ENCODE data around the gene GNS. TPM values are rescaled to one million over a fixed set of nuclear protein-coding genes. Genes with fewer than 3 reads are reported as not detected.
A peak's percentile ranks its signal among the peaks of the same experiment; 100 is the strongest.

Gene GNS
- total and polyA plus RNA-seq, 2 donors (not counting 3 experiments of a cell fraction or from before 2014, with no cell fraction given): 107 to 142 TPM

GRCh38 chr12:64706306-64706705 is 52.9 kb downstream of the GNS start:
- TF ChIP-seq POLR2AphosphoS5 (IDR thresholded peaks at IDR 0.05; ENCODE audit: insufficient read depth, low read depth, low read length) (no peak), POLR2A (IDR thresholded peaks at IDR 0.05; ENCODE audit: low read depth, low read length) (no peak), EZH2 (IDR thresholded peaks at IDR 0.05; ENCODE audit: borderline replicate concordance, low read depth, low read length, severe bottlenecking) (no peak), MAX (IDR thresholded peaks at IDR 0.05; ENCODE audit: insufficient read depth, insufficient read length) (no peak), GATA2 (IDR thresholded peaks at IDR 0.05; ENCODE audit: insufficient read depth, insufficient read length, low read depth, low read length) (no peak), FOS (IDR thresholded peaks at IDR 0.05; ENCODE audit: borderline replicate concordance, insufficient read depth, low read length) (no peak), MYC (IDR thresholded peaks at IDR 0.05; ENCODE audit: low read depth, low read length) (no peak), CTCF (IDR thresholded peaks at IDR 0.05; ENCODE audit: extremely low read depth in 1 of 2, insufficient read depth in 1 of 2, low read depth in 1 of 2, low read length in 2 of 2) (no peak), JUN (IDR thresholded peaks at IDR 0.05; ENCODE audit: borderline replicate concordance, insufficient read depth, insufficient read length, low read depth) (no peak)
- H3K27ac ChIP-seq (ENCODE audit: insufficient read depth, low read depth, low read length): no peak overlapping the region
- H3K4me2 ChIP-seq (ENCODE audit: insufficient read depth, low read length): peak overlapping the region; percentile 23
- ChIA-PET POLR2A (interaction anchor here (0.6 to 0.9 kb wide), 2 partner anchors 93 to 155 kb away, joined by 3 to 4 read pairs; no protein-coding TSS in a partner anchor), CTCF (interaction anchor here (0.8 to 3.4 kb wide), 7 partner anchors 9 to 158 kb away, joined by 3 to 21 read pairs (median 3); no protein-coding TSS in a partner anchor)
- no peaks in the 10 kb centered on the region for H3K9me3 ChIP-seq (replicated peaks; ENCODE audit: control insufficient read depth, insufficient read depth, low read length)
- no peaks in the 10 kb centered on the region for H4K20me1 ChIP-seq (replicated peaks; ENCODE audit: control insufficient read depth, extremely low read depth, insufficient read depth, low read length)
- no peak overlapping the region for H3K4me3 ChIP-seq (replicated peaks in 1 of 3; ENCODE audit: insufficient read depth in 1 of 3, low read depth in 1 of 3, low read length in 3 of 3)
- no peaks in the 10 kb centered on the region for H3K79me2 ChIP-seq (ENCODE audit: control insufficient read depth, insufficient read depth, low read length)
- H2AFZ ChIP-seq (ENCODE audit: low read depth, low read length): no peak overlapping the region
- H3K27me3 ChIP-seq (ENCODE audit: control insufficient read depth in 2 of 2, insufficient read depth in 2 of 2, low read length in 2 of 2): no peaks in the 10 kb centered on the region
- peak; percentile 63 for FAIRE-seq
- peak; percentile 40 for DNase-seq (ENCODE audit: low read depth, low spot score)
- peaks cover 0 to 2% of the 10 kb centered on the region in 2 experiments for H3K36me3 ChIP-seq (ENCODE audit: control insufficient read depth in 2 of 2, extremely low read depth in 1 of 2, insufficient read depth in 2 of 2, low read length in 2 of 2)
- H3K4me1 ChIP-seq (ENCODE audit: control insufficient read depth, extremely low read depth, insufficient read depth, low read length): peaks cover 8% of the 10 kb centered on the region
- intact Hi-C loops (cut with micrococcal nuclease): no loop called here
- no peaks in the 10 kb centered on the region for H3K9me1 ChIP-seq (replicated peaks; ENCODE audit: control insufficient read depth, extremely low read depth, insufficient read depth, low read length)
- dilution Hi-C loops (cut with MboI; ENCODE audit: extremely low pct_ligation_motif_present, low sequenced_read_pairs): no loop called here
- no peak overlapping the region for H3K9ac ChIP-seq (replicated peaks; ENCODE audit: extremely low read depth, insufficient read depth, low read length)
- no TSS peak for BruUV-seq (replicated peaks)

Data from endothelial cell of umbilical vein (primary cell).